Activated naive CD8-positive, alpha-beta T cell (primary cell): ENCODE measurements around the gene KIAA1217.

Experiments
- H3K27ac Mint-ChIP-seq: one replicate; pipeline ENCODE4 v1.8.0; 2021; ENCODE audit warnings: mixed read lengths
- H3K27me3 Mint-ChIP-seq: one replicate; pipeline ENCODE4 v1.8.0; 2021; ENCODE audit warnings: mixed read lengths
- H3K36me3 Mint-ChIP-seq: one replicate; pipeline ENCODE4 v1.8.0; 2021; ENCODE audit warnings: mixed read lengths
- H3K4me1 Mint-ChIP-seq: one replicate; pipeline ENCODE4 v1.8.0; 2021; ENCODE audit warnings: low read depth, mixed read lengths
- H3K4me3 Mint-ChIP-seq: one replicate; pipeline ENCODE4 v1.8.0; 2021; ENCODE audit warnings: mild to moderate bottlenecking, mixed read lengths
- H3K9me3 Mint-ChIP-seq: one replicate; pipeline ENCODE4 v1.8.0; 2021; ENCODE audit warnings: low read depth, mixed read lengths

The KIAA1217 gene

GRCh38 chr10:24208661-24209431, at the start of gene KIAA1217:
Gene KIAA1217 (plus strand): TSS chr10:24209138. CDS start chr10:24209194, 56 bp downstream.
- Mint-ChIP-seq H3K4me3 (peak within 1 kb of the TSS; percentile 79), H3K27me3 (peaks cover 33% of the 10 kb centered on the region), H3K36me3 (no peaks in the 10 kb centered on the region), H3K27ac (peak within 1 kb of the TSS; percentile 85), H3K4me1 (peaks cover 23% of the 10 kb centered on the region), H3K9me3 (no peaks in the 10 kb centered on the region)

- no peaks in the 10 kb centered on the region for H3K36me3 Mint-ChIP-seq
- H3K9me3 Mint-ChIP-seq: peaks cover 12% of the 10 kb centered on the region
- no peak overlapping the region for H3K27ac Mint-ChIP-seq
- H3K4me1 Mint-ChIP-seq: no peaks in the 10 kb centered on the region
- peaks cover 6% of the 10 kb centered on the region for H3K27me3 Mint-ChIP-seq
- H3K4me3 Mint-ChIP-seq: no peak overlapping the region
These were observed 46.5 kb upstream of the KIAA1217 start for GRCh38 chr10:24162206-24162985.

GRCh38 chr10:24163485-24163884, 45.5 kb upstream of the KIAA1217 start:
- H3K27ac Mint-ChIP-seq: no peak overlapping the region
- H3K36me3 Mint-ChIP-seq: no peaks in the 10 kb centered on the region
- H3K9me3 Mint-ChIP-seq: peaks cover under 1% of the 10 kb centered on the region
- no peak overlapping the region for H3K4me3 Mint-ChIP-seq
- H3K4me1 Mint-ChIP-seq: no peaks in the 10 kb centered on the region
- peaks cover 6% of the 10 kb centered on the region for H3K27me3 Mint-ChIP-seq

GRCh38 chr10:24168258-24169170, 40.4 kb upstream of the KIAA1217 start:
- peaks cover 4% of the 10 kb centered on the region for H3K27me3 Mint-ChIP-seq
- no peaks in the 10 kb centered on the region for H3K9me3 Mint-ChIP-seq
- H3K4me1 Mint-ChIP-seq: no peaks in the 10 kb centered on the region
- no peak overlapping the region for H3K4me3 Mint-ChIP-seq
- no peaks in the 10 kb centered on the region for H3K36me3 Mint-ChIP-seq
- no peak overlapping the region for H3K27ac Mint-ChIP-seq

- peaks cover 2% of the 10 kb centered on the region for H3K27me3 Mint-ChIP-seq
- H3K27ac Mint-ChIP-seq: no peak overlapping the region
- H3K4me3 Mint-ChIP-seq: no peak overlapping the region
- H3K4me1 Mint-ChIP-seq: no peaks in the 10 kb centered on the region
- no peaks in the 10 kb centered on the region for H3K9me3 Mint-ChIP-seq
- H3K36me3 Mint-ChIP-seq: no peaks in the 10 kb centered on the region
These were observed 38.7 kb upstream of the KIAA1217 start for GRCh38 chr10:24170199-24170598.

- Mint-ChIP-seq H3K36me3 (no peaks in the 10 kb centered on the region), H3K27ac (no peak overlapping the region), H3K27me3 (no peaks in the 10 kb centered on the region), H3K4me3 (no peak overlapping the region), H3K4me1 (no peaks in the 10 kb centered on the region), H3K9me3 (no peaks in the 10 kb centered on the region)
These were observed 36.0 kb upstream of the KIAA1217 start for GRCh38 chr10:24172909-24173308.

GRCh38 chr10:24174014-24174413, 34.9 kb upstream of the KIAA1217 start:
- H3K27ac Mint-ChIP-seq: no peak overlapping the region
- H3K4me1 Mint-ChIP-seq: no peaks in the 10 kb centered on the region
- no peak overlapping the region for H3K4me3 Mint-ChIP-seq
- no peaks in the 10 kb centered on the region for H3K36me3 Mint-ChIP-seq
- H3K9me3 Mint-ChIP-seq: peaks cover 8% of the 10 kb centered on the region
- H3K27me3 Mint-ChIP-seq: no peaks in the 10 kb centered on the region

GRCh38 chr10:24176658-24177057, 32.3 kb upstream of the KIAA1217 start:
- peaks cover 12% of the 10 kb centered on the region for H3K9me3 Mint-ChIP-seq
- no peak overlapping the region for H3K27ac Mint-ChIP-seq
- H3K4me3 Mint-ChIP-seq: no peak overlapping the region
- no peaks in the 10 kb centered on the region for H3K36me3 Mint-ChIP-seq
- H3K4me1 Mint-ChIP-seq: no peaks in the 10 kb centered on the region
- H3K27me3 Mint-ChIP-seq: peaks cover 6% of the 10 kb centered on the region

- no peaks in the 10 kb centered on the region for H3K4me1 Mint-ChIP-seq
These were observed 31.3 kb upstream of the KIAA1217 start for GRCh38 chr10:24177636-24178035.

GRCh38 chr10:24180891-24181290, 28.0 kb upstream of the KIAA1217 start:
- Mint-ChIP-seq H3K27ac (no peak overlapping the region), H3K27me3 (peaks cover 6% of the 10 kb centered on the region), H3K36me3 (no peaks in the 10 kb centered on the region), H3K4me3 (no peak overlapping the region), H3K4me1 (no peaks in the 10 kb centered on the region), H3K9me3 (peaks cover 12% of the 10 kb centered on the region)

More at GRCh38 chr10:24177636-24178035, 31.3 kb upstream of the KIAA1217 start:
- Mint-ChIP-seq H3K36me3 (no peaks in the 10 kb centered on the region), H3K27ac (no peak overlapping the region), H3K4me3 (no peak overlapping the region), H3K27me3 (peaks cover 6% of the 10 kb centered on the region), H3K9me3 (peaks cover 12% of the 10 kb centered on the region)

- Mint-ChIP-seq H3K4me3 (no peak overlapping the region), H3K36me3 (no peaks in the 10 kb centered on the region)
These were observed 24.5 kb upstream of the KIAA1217 start for GRCh38 chr10:24184455-24184854.

GRCh38 chr10:24193330-24193729, 15.6 kb upstream of the KIAA1217 start:
- Mint-ChIP-seq H3K9me3 (no peaks in the 10 kb centered on the region), H3K27ac (no peak overlapping the region), H3K4me1 (no peaks in the 10 kb centered on the region)

More at GRCh38 chr10:24184455-24184854, 24.5 kb upstream of the KIAA1217 start:
- peaks cover 4% of the 10 kb centered on the region for H3K9me3 Mint-ChIP-seq
- H3K27ac Mint-ChIP-seq: no peak overlapping the region
- peaks cover 21% of the 10 kb centered on the region for H3K27me3 Mint-ChIP-seq
- no peaks in the 10 kb centered on the region for H3K4me1 Mint-ChIP-seq

GRCh38 chr10:24197263-24197662, 11.7 kb upstream of the KIAA1217 start:
- H3K4me1 Mint-ChIP-seq: no peaks in the 10 kb centered on the region
- no peak overlapping the region for H3K4me3 Mint-ChIP-seq
- no peak overlapping the region for H3K27ac Mint-ChIP-seq
- H3K27me3 Mint-ChIP-seq: peaks cover 6% of the 10 kb centered on the region
- no peaks in the 10 kb centered on the region for H3K36me3 Mint-ChIP-seq
- H3K9me3 Mint-ChIP-seq: no peaks in the 10 kb centered on the region

More at GRCh38 chr10:24193330-24193729, 15.6 kb upstream of the KIAA1217 start:
- no peaks in the 10 kb centered on the region for H3K36me3 Mint-ChIP-seq
- no peak overlapping the region for H3K4me3 Mint-ChIP-seq
- peaks cover 8% of the 10 kb centered on the region for H3K27me3 Mint-ChIP-seq

- Mint-ChIP-seq H3K9me3 (no peaks in the 10 kb centered on the region), H3K36me3 (no peaks in the 10 kb centered on the region), H3K27ac (no peak overlapping the region), H3K4me1 (no peaks in the 10 kb centered on the region), H3K27me3 (peaks cover 14% of the 10 kb centered on the region), H3K4me3 (no peak overlapping the region)
These were observed 7.3 kb upstream of the KIAA1217 start for GRCh38 chr10:24201503-24202180.
